ENCODE measurements around the gene TRPM3. TPM values are rescaled to one million over a fixed set of nuclear protein-coding genes. Genes with fewer than 3 reads are reported as not detected.

Gene TRPM3
- total RNA-seq, 6 donors from 2014 or later = 0.10 to 1.0 (median 0.17) TPM; not detected in 1

GRCh38 chr9:70589571-70590314, 531.7 kb downstream of the TRPM3 start:
- peak; percentile 10 to 43 for TF ChIP-seq POLR2AphosphoS5 (IDR thresholded peaks at IDR 0.05)
- no peak for TF ChIP-seq CTCF (IDR thresholded peaks at IDR 0.05)
- TF ChIP-seq EP300 (IDR thresholded peaks at IDR 0.05) = peak in 2 of 4 donors; percentile 14 to 44
- Histone ChIP-seq H3K4me3 (no peak overlapping the region), H3K27me3 (no peaks in the 10 kb centered on the region), H3K36me3 (no peaks in the 10 kb centered on the region), H3K4me1 (peaks cover 0 to 37% (median 10%) of the 10 kb centered on the region in 4 donors), H3K27ac (peak overlapping the region; percentile 19 to 72 (median 60)), H3K9me3 (no peaks in the 10 kb centered on the region)
- ATAC-seq (ENCODE audit: low FRiP score in 2 of 2) = peak; percentile 30 to 84
- 57 to 58% methylated on average over 7 of the region's 7 CpGs for WGBS, 2 donors
- no peak for DNase-seq

- peaks cover 0 to 32% (median 7%) of the 10 kb centered on the region in 4 donors for H3K4me1 ChIP-seq
These were observed 532.4 kb downstream of the TRPM3 start for GRCh38 chr9:70588999-70589398.

GRCh38 chr9:70588381-70588780, 533.0 kb downstream of the TRPM3 start:
- ATAC-seq (ENCODE audit: low FRiP score in 2 of 2) (no peak), DNase-seq (no peak)
- TF ChIP-seq POLR2AphosphoS5 (IDR thresholded peaks at IDR 0.05) = no peak
- TF ChIP-seq POLR2A (IDR thresholded peaks at IDR 0.05) = no peak
- no peak for TF ChIP-seq EP300 (IDR thresholded peaks at IDR 0.05)
- no peak for TF ChIP-seq CTCF (IDR thresholded peaks at IDR 0.05)
- H3K4me3 ChIP-seq = no peak overlapping the region
- no peaks in the 10 kb centered on the region for H3K9me3 ChIP-seq
- no peaks in the 10 kb centered on the region for H3K36me3 ChIP-seq
- H3K27me3 ChIP-seq = no peaks in the 10 kb centered on the region
- 84 to 91% methylated on average over 11 of the region's 11 CpGs for WGBS, 2 donors
- peak overlapping the region in 2 of 4 donors; percentile 59 to 72 for H3K27ac ChIP-seq
- peaks cover 0 to 29% (median 7%) of the 10 kb centered on the region in 4 donors for H3K4me1 ChIP-seq

More at GRCh38 chr9:70588999-70589398, 532.4 kb downstream of the TRPM3 start:
- no peaks in the 10 kb centered on the region for H3K36me3 ChIP-seq
- WGBS, 2 donors = 90 to 94% methylated on average over 4 of the region's 4 CpGs
- H3K27me3 ChIP-seq = no peaks in the 10 kb centered on the region
- no peak for ATAC-seq (ENCODE audit: low FRiP score in 2 of 2)
- no peak overlapping the region for H3K4me3 ChIP-seq
- no peaks in the 10 kb centered on the region for H3K9me3 ChIP-seq
- TF ChIP-seq POLR2A (IDR thresholded peaks at IDR 0.05) = no peak
- TF ChIP-seq EP300 (IDR thresholded peaks at IDR 0.05) = no peak
- TF ChIP-seq POLR2AphosphoS5 (IDR thresholded peaks at IDR 0.05) = no peak
- no peak for TF ChIP-seq CTCF (IDR thresholded peaks at IDR 0.05)
- no peak for DNase-seq
- peak overlapping the region; percentile 19 to 72 (median 60) for H3K27ac ChIP-seq

- peak overlapping the region; percentile 43 to 72 (median 54) for H3K27ac ChIP-seq
- peaks cover 0 to 27% (median 7%) of the 10 kb centered on the region in 4 donors for H3K4me1 ChIP-seq
- 44 to 62% methylated on average over 3 of the region's 3 CpGs for WGBS, 2 donors
- H3K36me3 ChIP-seq = no peaks in the 10 kb centered on the region
- TF ChIP-seq EP300 (IDR thresholded peaks at IDR 0.05) (no peak), CTCF (IDR thresholded peaks at IDR 0.05) (no peak), POLR2A (IDR thresholded peaks at IDR 0.05) (no peak), POLR2AphosphoS5 (IDR thresholded peaks at IDR 0.05) (no peak)
- H3K9me3 ChIP-seq = no peaks in the 10 kb centered on the region
- no peak overlapping the region for H3K4me3 ChIP-seq
- H3K27me3 ChIP-seq = no peaks in the 10 kb centered on the region
- ATAC-seq (ENCODE audit: low FRiP score in 2 of 2) = peak in 1 of 2 donors; percentile 66
- no peak for DNase-seq
These were observed 534.2 kb downstream of the TRPM3 start for GRCh38 chr9:70587201-70587600.
